ENCODE data around the gene FGG.

The FGG gene

DNA sequence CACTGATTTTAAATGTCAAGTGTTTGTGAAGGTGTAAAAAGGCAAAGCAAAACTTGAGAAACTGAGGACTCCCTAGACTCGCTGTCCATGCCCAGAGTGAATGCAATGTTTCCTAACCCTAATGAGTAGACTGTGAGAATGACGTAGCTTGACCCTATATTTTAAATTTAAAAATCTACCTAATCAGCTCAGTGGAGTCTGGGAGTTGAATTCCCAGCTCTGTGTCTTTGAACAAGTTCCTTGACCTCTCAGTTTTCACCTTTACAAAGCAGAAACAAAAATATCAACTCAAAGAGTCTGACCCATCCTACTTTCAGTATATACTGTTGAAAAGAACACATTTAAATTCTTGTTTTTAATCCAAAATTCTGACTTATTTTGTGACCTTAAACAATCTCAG lies 24.3 kb downstream of the FGG start:
- in situ Hi-C loops (cut with HindIII; ENCODE audit: low sequenced_read_pairs) = no loop called here

DNA sequence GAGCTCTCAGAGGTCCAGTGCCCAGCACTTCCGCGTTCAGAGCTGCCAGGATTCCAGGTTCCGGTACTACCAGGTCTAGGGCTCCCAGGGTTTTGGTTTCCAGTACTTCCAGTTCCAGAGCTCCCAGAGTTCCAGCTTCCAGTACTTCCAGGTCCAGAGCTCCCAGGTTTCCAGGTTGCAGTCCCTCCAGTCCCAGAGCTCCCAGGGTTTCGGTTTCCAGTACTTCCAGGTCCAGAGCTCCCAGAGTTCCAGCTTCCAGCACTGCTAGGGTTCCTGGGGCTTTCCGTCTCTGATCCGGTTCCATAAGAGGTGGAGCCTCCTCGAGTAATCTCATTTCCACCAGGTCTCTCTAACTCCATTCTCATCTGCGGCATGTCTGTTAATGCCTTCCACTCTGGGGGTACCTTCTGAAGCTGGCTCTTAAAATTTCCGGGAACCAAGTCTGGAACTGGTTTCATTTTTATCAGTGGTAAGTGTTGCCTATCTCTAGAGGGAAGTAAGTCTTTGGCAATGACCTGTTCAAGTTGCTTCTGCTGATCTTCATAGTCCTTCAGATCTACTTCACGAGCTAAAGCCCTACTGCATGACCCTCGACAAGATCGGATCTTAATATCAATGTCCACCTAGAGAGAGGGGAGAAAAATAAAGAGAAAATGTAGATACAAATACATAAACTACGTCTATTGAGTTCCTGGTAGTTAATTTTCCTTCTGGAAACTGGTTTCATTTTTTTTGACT lies 26.0 kb downstream of the FGG start:
- in situ Hi-C loops (cut with HindIII; ENCODE audit: low sequenced_read_pairs) = no loop called here

DNA sequence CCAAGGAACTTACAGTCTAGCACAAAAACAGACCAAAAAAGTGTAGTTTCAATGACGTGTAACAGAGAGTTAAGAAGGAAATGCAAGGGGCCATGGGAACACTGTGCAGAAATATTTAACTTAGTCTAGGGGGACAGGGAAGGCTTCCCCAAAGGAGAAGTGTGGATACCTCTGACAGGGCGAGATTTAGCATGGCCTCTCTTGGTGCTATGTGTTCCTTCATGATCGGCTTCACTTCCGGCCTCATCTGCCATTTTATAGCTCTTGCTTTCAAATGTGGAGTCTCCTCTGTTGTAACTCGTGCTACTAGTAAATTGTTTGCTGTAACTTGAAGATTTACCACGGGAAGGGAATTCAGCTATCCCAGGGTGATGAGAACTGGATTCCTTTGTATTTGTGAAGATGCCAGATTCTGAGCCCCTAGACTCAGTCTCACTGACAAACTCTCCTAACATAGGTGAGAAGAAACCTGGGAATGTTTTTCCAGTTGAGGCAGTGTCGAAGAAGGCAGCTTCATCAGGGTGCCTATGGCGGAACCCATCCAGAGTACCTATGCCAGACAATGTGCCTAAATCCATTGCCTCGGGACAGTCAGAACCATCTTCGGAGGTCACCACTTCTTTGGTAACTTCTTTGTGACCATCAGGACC lies 27.0 kb downstream of the FGG start:
- in situ Hi-C loops (cut with HindIII; ENCODE audit: low sequenced_read_pairs) = no loop called here

DNA sequence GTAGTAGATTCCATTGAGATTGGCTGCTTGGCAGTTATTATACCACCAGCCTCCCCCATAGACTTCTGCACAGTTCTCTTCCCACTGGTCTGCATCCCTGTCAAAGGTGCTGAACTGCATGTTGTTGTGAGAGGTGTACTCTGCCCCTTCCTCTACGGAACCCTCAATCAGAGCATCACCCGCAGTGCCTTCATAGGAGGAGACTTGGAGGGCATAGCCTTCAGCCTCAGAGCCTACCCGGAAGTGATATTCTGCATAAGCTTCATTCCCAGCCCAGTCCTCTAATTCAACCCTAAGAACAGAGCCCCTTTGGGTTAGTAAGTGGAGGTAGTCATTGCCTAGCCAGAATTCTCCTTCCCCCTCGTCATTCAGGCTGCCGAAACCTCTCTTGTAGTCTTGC lies 28.2 kb downstream of the FGG start:
- in situ Hi-C loops (cut with HindIII; ENCODE audit: low sequenced_read_pairs) = no loop called here

DNA sequence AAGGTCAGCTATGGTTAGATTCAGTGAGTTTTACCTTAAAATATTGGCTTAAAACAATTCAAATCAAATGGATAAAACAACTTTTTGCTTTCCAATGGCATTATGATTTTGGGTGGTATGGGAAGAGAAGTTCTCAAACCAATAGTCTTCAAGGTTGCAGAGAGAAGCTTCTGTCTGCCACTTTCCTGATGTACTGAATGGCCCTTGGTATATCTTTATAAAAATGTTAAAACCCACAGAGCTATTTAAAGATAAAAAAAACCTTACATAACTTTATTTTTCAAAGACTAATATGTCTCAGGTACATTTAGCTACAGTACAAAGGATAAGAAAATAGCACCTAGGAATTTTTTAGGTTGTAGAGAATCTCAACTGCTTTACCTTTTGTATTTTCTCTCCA lies 28.8 kb downstream of the FGG start:
- in situ Hi-C loops (cut with HindIII; ENCODE audit: low sequenced_read_pairs) = no loop called here

DNA sequence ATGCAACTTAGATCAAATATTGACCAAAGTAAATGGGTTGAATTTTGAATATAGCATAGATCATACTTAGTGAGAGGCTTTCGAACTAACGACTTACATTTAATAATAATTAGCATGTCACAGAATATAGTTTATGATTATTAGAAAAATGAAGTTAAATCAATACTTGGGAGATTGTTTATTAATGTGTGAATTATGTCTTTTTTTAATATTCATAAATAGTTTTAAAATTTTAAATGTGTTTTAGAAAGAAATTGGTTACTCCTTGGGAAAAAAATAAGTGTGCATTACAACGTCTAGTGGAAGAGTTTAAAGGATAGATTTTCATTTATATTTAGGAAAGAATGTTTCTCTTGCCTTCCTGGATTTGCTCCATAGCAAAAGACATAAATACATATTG lies 29.2 kb downstream of the FGG start:
- in situ Hi-C loops (cut with HindIII; ENCODE audit: low sequenced_read_pairs) = no loop called here

DNA sequence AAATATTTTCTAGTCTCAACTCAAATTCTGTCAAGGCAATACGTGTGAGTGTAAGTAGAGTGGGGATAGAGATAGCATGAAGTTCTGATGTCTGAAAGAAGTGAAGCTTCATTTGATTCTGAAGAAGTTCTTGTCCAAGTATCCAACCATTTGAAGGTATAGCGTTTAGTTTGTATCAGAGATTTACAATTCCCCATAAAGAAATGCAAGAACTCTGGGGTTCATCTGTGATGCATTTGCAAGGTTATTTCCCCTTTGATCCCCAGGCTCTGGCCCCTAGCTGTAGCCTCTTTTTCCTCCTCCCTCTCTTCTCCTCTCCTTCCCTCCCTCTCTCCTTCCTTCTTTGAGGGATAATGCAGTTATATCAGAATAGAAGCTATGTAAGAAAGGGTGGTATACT lies 29.7 kb downstream of the FGG start:
- in situ Hi-C loops (cut with HindIII; ENCODE audit: low sequenced_read_pairs) = no loop called here

DNA sequence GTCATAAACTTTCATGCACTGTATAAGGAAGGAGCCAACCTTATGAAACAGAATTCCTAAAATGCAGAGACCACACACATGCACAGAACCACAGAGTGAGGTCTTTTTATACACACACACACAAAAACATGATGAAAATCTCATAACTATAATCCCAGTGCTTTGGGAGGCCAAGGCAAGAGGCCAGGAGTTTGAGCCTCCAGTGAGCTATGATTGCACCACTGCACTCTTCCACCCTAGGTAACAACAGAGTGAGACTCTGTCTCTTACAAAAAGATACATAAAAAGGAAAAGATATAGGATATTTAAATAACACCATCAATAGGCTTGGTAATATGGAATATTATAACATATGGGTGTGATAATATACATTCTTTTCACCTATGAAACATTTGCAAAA lies 32.5 kb downstream of the FGG start:
- in situ Hi-C loops (cut with HindIII; ENCODE audit: low sequenced_read_pairs) = no loop called here

DNA sequence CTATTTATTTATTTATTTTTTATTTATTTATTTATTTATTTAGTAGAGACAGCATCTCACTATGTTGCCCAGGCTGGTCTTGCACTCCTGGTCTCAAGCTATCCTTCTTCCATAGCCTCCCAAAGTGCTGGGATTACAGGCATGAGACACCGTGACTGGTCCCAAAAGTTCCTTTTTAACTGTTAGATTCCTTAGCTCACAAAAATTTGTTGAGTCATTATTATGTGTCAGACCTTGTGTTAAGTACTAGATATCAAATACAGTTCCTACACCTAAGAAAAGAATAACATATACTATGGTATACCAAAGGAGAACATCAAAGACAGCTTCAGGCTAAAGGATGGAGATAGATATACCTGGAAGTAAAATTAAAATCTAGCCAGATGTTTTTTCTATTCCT lies 33.5 kb downstream of the FGG start:
- in situ Hi-C loops (cut with HindIII; ENCODE audit: low sequenced_read_pairs) = no loop called here

DNA sequence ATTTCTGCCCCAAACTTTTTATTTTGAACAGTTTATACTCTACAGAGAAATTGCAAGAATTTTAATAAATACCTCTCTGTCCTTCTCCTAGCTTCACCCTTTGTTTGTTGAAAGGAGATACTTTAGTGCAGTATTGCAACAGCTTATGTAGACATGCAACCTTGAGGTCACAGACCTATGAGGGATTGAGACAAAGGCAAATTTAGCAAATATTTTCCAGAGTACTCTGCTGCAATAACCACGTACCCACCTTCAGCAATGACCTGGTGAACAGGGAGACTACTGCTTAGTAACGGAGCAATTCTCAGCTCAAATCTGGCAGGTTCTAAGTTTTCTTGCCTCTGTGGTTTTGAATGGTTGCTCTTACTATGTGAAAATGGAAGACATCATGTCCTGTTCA lies 35.1 kb downstream of the FGG start:
- in situ Hi-C loops (cut with HindIII; ENCODE audit: low sequenced_read_pairs) = no loop called here

DNA sequence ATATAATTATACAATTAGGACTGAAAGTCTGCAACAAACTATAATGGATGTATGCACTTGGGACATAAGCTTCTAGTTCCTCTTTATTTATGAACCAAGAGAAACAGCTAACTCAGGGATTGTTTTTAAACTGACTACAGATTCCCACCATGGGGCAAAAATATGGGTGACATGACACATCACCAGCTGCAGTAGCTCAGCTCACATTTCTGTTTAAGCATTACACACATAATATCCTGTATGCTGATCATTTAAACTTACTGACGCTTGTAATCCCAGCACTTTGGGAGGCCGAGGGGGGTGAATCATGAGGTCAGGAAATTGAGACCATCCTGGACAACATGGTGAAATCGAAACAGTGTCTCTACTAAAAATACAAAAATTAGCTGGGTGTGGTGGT lies 38.1 kb downstream of the FGG start:
- in situ Hi-C loops (cut with HindIII; ENCODE audit: low sequenced_read_pairs) = no loop called here

DNA sequence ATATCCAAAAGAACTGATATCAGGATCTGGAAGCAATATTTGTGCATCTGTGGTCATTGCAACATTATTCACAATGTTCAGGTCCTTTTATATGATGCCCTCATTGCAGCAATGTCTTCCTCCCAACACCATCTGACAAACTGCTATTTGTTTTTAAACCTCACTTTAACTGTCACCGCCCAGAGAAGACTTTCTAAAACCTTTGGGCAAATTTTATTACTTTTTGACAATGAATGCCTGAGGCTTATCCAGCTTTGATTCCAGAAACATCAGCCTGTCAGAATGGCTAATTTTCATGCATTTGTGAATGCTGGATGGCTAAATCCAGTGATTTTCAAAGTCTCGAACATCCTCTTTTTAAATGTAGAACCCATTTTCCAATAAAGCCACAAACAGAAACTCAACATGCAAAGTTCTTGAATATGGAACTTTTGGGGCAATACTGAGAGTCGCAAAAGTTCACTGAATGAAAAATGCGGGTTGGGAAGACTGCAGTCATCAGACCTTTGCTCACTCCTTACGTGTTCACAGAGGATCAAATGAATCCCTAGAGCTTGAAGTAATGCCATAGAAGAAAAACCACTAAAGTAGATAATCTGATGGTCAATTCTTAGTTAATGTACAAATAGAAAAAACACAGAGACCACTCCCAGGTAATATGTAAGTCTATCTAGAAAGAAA lies 39.1 kb downstream of the FGG start:
- in situ Hi-C loops (cut with HindIII; ENCODE audit: low sequenced_read_pairs) = no loop called here

DNA sequence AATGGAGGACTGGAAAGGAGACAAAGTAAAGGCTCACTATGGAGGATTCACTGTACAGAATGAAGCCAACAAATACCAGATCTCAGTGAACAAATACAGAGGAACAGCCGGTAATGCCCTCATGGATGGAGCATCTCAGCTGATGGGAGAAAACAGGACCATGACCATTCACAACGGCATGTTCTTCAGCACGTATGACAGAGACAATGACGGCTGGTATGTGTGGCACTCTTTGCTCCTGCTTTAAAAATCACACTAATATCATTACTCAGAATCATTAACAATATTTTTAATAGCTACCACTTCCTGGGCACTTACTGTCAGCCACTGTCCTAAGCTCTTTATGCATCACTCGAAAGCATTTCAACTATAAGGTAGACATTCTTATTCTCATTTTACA lies 42.9 kb downstream of the FGG start:
- in situ Hi-C loops (cut with HindIII; ENCODE audit: low sequenced_read_pairs) = loop anchor here (5.0 kb wide), 1 partner anchor 33 kb away; no protein-coding TSS in a partner anchor

DNA sequence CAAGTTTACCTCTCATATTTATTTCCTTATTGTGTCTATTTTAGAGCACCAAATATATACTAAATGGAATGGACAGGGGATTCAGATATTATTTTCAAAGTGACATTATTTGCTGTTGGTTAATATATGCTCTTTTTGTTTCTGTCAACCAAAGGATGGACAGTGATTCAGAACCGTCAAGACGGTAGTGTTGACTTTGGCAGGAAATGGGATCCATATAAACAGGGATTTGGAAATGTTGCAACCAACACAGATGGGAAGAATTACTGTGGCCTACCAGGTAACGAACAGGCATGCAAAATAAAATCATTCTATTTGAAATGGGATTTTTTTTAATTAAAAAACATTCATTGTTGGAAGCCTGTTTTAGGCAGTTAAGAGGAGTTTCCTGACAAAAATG lies 43.4 kb downstream of the FGG start:
- in situ Hi-C loops (cut with HindIII; ENCODE audit: low sequenced_read_pairs) = loop anchor here (5.0 kb wide), 1 partner anchor 33 kb away; no protein-coding TSS in a partner anchor

DNA sequence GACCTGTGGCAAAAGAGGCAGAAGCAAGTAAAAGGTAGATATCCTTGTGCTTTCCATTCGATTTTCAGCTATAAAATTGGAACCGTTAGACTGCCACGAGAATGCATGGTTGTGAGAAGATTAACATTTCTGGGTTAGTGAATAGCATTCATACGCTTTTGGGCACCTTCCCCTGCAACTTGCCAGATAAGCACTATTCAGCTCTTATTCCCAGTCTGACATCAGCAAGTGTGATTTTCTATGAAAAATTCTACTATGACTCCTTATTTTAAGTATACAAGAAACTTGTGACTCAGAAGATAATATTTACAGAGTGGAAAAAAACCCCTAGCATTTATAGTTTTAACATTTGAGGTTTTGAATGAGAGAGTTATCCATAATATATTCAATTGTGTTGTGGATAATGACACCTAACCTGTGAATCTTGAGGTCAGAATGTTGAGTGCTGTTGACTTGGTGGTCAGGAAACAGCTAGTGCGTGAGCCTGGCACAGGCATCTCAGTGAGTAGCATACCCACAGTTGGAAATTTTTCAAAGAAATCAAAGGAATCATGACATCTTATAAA lies 45.7 kb downstream of the FGG start:
- in situ Hi-C loops (cut with HindIII; ENCODE audit: low sequenced_read_pairs) = loop anchor here (5.0 kb wide), 1 partner anchor 36 kb away; no protein-coding TSS in a partner anchor

DNA sequence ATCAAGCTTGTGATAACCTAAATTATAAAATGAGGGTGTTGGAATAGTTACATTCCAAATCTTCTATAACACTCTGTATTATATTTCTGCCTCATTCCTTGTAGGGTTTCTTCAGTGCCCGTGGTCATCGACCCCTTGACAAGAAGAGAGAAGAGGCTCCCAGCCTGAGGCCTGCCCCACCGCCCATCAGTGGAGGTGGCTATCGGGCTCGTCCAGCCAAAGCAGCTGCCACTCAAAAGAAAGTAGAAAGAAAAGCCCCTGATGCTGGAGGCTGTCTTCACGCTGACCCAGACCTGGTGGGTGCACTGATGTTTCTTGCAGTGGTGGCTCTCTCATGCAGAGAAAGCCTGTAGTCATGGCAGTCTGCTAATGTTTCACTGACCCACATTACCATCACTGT lies 46.8 kb downstream of the FGG start:
- in situ Hi-C loops (cut with HindIII; ENCODE audit: low sequenced_read_pairs) = loop anchor here (5.0 kb wide), 1 partner anchor 37 kb away; no protein-coding TSS in a partner anchor

DNA sequence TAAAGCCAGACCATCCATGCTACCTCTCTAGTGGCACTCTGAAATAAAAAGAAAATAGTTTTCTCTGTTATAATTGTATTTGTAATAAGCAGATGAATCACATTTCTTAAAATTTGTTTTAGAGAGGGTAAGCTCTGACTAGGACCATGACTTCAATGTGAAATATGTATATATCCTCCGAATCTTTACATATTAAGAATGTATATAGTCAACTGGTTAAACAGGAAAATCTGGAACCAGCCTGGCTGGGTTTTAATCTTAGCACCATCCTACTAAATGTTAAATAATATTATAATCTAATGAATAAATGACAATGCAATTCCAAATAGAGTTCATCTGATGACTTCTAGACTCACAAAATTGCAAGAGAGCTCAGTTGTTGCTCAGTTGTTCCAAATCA lies 48.1 kb downstream of the FGG start:
- in situ Hi-C loops (cut with HindIII; ENCODE audit: low sequenced_read_pairs) = no loop called here

DNA sequence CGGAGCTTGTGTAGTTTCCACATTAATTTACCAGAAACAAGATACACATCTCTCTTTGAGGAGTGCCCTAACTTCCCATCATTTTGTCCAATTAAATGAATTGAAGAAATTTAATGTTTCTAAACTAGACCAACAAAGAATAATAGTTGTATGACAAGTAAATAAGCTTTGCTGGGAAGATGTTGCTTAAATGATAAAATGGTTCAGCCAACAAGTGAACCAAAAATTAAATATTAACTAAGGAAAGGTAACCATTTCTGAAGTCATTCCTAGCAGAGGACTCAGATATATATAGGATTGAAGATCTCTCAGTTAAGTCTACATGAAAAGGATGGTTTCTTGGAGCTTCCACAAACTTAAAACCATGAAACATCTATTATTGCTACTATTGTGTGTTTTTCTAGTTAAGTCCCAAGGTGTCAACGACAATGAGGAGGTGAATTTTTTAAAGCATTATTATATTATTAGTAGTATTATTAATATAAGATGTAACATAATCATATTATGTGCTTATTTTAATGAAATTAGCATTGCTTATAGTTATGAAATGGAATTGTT lies 49.7 kb downstream of the FGG start, which contains the start of gene FGB:
Gene FGB, plus strand, starts transcription at position 315 of the 558 bp plus-strand sequence. Its CDS starts 8 bp downstream, at position 323.
- in situ Hi-C loops (cut with HindIII; ENCODE audit: low sequenced_read_pairs) = no loop called here

DNA sequence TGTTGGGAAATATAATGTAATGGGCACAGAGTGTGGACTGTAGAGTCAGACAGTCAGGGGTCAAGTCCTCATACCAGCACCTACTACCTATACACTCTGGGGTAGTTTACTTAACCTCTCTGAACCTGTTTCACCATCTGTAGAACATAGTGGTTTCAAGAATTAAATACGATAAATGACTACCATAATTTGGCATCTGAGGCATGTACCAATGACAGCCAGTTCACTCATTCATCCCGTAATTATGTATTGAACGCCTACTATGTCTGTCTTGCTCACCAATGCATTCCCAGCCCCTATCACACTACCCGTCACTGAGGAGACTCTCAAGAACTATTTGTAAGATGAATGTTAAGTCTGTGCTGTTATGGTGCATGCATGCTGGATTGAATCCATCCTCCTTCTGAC lies 51.6 kb downstream of the FGG start:
- in situ Hi-C loops (cut with HindIII; ENCODE audit: low sequenced_read_pairs) = no loop called here

DNA sequence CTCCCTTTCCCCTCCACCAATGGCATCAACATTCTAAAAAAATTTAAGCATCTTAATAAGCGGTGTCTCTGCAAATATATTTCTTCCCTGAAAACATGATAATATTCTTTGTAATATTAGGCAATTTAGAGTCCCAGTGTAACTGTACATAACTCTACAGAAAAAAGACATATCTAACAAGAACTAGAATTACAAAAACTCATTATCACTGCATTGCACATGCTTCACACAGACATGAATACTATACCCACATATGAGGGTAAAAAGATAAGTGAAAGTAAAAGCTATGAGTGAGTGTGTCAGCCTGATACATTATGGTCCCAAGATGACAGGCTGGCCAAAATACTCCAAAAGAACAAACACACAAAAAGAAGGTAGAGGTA lies 52.0 kb downstream of the FGG start:
- in situ Hi-C loops (cut with HindIII; ENCODE audit: low sequenced_read_pairs) = no loop called here
